ENCODE measurements around the gene LARGE2.
"Not testable (repeated sequence)": the region's sequence is repeated elsewhere in the genome, so short reads cannot be mapped to it uniquely, and the experiment has no call there.

Gene LARGE2

DNA sequence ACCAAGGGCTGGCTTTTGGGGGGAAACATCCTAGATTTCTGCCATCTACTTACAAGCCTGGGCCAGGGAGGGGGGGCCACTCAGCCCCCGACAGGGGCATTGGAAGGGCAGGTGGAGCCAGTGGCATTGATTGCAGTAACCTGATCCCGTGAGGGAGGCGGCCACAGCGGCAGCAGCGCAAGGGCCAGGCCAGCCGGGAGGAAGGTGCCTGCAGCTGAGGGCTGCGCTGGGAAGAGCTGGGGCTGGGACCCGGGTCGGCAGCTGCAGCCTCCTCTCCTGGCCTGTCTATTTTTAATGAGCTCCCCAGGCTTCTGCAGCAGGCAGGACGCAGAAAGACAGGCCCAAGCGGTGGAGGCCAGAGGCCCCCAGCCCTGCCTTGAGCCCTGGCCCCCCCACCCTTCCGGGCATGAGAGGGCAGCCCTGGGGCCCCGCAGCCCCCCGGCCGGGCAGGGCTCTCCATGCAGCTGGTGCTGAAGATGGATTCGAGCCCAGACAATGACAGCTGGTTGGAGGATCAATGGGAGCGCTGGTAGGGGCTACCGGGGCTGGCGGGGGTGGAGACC, 26.0 kb upstream of the LARGE2 start:
- no peak for DNase-seq

DNA sequence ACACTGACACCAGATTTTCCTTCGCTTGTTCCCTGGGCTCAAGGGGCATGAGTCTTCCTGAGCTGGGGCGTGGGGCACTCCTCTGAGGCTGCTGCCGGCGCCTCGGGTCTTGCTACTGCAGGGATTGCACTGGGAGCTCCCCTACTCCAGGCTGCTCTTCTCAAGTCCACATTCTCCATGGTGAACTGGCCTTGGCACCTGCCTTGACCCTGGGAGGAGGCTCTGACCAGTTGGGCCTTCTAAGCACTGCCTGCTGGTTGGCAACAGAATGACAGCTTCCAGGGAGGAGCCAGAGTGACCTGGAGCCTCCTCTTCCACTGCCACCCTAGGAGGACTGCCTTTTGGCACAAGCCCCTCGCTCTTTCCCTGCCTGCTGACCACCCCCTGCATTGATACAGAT, 24.9 kb upstream of the LARGE2 start:
- DNase-seq, result no peak

DNA sequence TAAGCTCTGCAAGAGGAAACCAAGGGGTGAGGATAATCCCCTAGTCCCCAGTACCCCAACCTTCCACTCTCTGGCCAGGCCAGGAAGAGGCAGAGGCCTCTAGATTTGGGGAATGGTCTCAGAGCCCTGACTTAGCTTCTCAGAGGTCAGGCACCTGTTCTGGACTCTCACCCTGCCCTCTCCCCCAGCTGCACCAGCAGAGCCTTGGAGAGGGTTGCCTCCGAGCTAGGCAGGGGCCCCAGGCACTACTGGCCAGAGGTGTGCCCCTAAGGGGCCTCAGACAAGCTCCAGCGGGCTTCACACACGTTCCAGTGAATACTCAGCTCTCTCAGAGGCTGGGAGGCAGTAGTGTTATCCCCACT, 23.4 kb upstream of the LARGE2 start:
- DNase-seq, result no peak

DNA sequence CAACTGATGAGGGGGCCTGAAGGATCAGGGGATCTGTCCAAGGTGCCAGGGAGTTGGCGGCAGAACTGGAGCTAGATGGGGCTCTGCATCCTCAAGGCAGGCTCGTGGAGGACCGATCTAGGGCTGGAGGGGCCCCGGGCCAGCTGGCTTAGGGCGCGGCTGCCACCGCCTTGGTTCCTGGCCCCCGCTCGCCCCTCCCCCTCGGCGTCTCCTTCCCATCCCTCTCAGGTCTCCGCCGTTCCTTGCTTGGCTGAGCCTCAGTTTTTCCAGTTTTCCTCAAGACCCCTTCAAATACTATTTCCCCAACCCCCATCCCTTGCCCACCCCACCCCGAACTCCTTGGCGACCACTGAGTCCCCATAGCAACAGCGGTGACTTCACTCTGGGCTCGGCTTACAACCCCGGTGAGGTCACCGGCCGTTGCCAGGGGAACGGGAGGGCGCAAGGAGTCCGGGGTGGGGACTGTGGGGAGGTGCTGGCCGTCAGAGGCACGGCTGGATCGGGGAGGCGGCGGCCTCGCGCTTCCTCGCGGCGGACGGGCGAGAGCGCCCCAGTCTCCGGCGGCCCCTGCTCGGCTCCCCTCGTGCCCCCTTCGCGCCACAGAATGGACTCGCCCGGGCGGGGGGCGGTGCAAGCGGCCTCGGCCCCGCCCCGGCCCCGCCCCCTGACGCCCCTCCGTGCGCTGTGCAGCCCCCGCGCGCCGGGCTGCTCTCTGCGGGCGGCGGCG, 22.8 kb upstream of the LARGE2 start:
- DNase-seq, result peak; percentile 53

DNA sequence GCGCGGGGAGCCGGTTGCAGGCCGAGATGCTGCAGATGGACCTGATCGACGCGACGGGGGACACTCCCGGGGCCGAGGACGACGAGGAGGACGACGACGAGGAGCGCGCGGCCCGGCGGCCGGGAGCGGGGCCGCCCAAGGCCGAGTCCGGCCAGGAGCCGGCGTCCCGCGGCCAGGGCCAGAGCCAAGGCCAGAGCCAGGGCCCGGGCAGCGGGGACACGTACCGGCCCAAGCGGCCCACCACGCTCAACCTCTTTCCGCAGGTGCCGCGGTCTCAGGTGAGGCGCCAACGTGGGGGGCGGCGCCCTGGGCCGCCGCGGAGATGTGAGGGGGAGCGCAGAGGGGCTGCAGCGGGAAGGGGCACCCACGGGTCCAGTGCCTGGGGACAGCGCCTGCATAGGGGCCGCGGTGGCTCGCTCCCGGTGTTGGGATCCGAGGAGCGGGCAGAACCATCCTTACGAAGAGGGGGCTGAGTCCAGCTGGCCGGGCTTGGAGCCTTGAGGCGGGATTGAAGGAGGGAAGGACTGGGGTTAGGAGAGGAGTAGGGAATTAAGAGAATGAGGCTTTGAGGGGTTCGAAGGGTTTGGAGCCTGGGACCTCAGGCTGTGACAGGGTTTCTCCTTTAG, 22.2 kb upstream of the LARGE2 start:
- DNase-seq, result not testable (repeated sequence)

DNA sequence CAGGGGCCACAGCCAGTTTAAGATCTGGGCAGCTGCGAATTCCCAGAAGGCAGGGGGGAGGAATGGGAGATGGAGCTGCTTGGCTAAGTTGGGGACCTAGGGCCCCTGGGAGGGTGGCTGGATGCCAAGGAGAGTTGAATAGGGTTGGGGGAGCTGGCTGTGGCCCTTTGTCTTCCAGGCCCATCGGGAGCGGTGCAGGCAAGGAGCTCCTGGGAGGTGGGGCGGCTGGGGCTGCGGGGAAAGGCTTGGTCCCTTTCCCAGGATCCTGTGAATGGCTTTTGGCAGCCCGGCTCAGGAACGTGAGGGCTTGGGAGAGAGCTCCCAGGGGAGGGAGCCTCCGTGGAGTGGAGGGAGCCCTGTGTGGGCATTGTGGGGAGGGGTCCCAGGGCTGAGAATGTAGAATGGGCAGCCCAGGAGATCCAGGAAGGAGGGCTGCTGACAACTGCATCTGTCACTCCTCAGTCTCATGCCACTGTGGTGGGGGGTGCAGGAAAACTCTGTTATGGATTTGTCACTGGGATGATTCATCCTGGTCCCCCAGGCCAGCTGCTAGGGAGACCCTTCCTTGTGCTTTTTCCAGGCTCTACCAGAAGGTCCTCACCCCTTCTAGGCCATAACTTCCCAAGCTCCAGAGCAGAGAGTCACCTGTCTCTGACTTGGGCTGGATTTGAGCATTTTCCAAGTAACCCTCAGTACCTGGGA, 21.4 kb upstream of the LARGE2 start:
- no peak for DNase-seq

DNA sequence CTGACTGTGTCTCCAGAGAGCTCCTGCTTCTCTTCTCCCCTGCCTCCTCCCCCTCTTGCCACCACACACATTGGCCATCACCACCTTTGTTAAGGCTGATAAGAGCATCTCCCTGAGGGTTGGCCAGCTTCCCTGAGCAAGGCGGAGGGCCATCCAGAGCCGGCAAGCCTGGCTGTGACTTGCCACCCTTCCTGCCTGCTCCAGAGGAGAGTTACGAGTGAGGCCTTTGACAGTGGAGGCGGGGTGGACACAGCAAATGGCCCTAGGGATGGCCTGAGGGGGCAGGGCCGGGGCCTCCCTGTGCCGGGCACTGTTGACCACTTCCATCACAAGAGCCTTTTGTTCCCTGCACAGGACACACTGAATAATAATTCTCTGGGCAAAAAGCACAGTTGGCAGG, 20.8 kb upstream of the LARGE2 start:
- peak; percentile 67 for DNase-seq

DNA sequence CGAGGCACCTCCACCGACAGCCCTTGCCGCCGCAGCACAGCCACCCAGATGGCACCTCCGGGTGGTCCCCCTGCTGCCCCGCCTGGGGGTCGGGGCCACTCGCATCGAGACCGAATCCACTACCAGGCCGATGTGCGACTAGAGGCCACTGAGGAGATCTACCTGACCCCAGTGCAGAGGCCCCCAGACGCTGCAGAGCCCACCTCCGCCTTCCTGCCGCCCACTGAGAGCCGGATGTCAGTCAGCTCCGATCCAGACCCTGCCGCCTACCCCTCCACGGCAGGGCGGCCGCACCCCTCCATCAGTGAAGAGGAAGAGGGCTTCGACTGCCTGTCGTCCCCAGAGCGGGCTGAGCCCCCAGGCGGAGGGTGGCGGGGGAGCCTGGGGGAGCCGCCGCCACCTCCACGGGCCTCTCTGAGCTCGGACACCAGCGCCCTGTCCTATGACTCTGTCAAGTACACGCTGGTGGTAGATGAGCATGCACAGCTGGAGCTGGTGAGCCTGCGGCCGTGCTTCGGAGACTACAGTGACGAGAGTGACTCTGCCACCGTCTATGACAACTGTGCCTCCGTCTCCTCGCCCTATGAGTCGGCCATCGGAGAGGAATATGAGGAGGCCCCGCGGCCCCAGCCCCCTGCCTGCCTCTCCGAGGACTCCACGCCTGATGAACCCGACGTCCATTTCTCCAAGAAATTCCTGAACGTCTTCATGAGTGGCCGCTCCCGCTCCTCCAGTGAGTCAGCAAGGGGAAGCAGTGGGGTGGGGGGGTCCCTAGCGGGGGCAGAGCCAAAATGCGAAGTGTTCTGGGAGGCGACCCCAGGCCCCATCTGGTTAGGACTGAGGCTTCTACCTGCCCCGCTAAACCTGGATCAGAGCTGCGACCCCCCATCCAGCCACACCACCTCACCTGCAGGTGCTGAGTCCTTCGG, 19.7 kb upstream of the LARGE2 start:
- DNase-seq, result no peak

DNA sequence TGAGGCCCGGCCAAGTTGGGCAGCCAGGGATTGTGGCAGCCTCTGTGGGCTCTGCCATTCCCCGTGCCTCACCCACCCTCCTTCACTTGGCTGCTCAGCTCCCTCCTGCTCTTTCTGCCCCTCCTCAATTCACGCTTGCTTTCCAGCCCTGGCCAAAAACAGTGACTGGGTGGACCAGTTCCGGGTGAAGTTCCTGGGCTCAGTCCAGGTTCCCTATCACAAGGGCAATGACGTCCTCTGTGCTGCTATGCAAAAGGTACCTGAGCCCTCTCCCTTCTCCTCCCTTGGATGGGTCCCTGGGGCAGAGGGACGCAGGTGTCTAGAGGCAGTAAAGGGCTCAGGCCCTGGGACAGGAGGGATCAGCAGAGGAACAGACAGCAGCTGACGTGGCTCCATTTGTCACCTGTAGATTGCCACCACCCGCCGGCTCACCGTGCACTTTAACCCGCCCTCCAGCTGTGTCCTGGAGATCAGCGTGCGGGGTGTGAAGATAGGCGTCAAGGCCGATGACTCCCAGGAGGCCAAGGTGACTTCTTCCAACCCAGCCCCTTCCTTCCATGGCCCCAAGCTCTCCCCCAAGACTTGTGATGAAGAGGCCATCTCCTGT, 18.0 kb upstream of the LARGE2 start:
- DNase-seq, result no peak

DNA sequence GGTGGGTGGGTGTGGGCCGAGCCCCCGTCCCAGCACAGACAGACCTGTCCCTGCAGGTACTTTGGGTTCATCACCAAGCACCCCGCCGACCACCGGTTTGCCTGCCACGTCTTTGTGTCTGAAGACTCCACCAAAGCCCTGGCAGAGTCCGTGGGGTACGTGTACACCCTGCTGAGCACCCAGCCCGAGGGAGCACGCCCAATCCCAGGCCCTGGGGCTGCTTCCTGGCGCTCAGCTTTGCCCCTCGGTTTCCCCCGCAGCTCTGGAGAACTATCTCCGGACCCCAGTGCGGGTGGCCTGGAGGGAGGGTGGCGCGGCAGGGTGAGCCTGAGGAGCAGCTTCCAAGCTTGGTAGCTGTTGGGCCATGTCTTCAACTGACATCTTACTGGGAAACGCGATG, 17.4 kb upstream of the LARGE2 start:
- DNase-seq, result no peak

DNA sequence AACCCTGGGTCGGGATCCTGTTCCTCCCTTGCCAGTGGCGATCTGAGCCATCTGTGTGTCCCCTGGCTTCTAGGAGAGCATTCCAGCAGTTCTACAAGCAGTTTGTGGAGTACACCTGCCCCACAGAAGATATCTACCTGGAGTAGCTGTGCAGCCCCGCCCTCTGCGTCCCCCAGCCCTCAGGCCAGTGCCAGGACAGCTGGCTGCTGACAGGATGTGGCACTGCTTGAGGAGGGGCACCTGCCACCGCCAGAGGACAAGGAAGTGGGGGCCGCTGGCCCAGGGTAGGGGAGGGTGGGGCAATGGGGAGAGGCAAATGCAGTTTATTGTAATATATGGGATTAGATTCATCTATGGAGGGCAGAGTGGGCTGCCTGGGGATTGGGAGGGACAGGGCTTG, 16.9 kb upstream of the LARGE2 start:
- DNase-seq, result not testable (repeated sequence)

DNA sequence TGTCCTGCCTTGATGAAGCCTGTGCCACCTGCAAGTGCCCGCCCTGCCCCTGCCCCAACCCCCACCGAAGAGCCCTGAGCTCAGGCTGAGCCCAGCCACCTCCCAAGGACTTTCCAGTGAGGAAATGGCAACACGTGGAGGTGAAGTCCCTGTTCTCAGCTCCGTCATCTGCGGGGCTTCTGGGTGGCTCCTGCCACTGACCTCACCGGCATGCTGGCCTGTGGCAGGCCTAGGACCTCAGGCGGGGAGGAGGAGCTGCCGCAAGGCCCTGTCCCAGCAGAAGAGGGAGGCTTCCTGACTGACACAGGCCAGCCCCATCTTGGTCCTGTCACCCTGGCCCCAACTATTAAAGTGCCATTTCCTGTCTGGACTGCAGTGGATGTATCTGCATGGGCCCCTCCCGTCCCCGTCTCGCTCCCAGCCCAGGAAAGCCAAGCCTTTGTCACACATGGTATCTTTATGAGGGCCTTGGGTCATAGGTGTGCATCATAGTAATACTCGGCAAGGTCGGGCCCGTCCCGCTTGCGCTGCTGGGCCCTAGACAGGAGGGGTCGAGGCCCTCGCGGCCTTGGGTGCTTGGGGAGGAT, 16.3 kb upstream of the LARGE2 start:
- no peak for DNase-seq

DNA sequence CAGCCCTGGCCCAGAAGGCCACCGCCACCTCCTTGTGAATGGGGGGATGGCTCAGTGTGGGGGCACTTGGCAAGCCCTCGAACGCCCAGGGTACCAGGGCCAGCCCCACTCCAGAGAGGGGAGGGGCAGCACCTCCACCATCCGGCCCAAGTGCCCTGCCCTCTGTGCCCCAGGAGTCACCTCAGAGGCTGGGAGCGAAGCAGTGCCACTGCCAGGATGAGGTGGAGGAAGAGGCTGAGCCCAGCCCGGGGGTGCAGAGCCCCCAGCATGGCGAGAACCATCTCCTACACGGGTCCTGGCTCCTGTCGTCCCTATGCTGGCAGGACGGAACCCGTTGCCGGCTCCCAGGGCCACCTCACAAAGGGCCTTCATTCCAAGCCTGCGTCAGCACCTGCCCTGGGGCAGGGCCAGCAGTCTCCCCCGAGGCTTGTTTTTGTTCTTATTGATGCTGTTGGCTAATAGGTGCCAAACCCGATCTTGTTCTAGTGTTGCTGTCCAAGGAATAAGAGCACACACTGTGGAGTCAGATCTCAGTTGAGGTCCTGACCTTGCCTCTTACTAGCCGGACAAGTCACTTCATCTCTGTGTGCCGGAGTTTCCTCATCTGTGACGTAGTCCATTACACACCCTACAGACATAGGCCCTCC, 15.4 kb upstream of the LARGE2 start, which contains the start of gene FREY1:
TSS of gene FREY1 (minus strand) at position 307 of the 647 bp plus-strand sequence. CDS start at position 281, 26 bp downstream.
- DNase-seq, result no peak

DNA sequence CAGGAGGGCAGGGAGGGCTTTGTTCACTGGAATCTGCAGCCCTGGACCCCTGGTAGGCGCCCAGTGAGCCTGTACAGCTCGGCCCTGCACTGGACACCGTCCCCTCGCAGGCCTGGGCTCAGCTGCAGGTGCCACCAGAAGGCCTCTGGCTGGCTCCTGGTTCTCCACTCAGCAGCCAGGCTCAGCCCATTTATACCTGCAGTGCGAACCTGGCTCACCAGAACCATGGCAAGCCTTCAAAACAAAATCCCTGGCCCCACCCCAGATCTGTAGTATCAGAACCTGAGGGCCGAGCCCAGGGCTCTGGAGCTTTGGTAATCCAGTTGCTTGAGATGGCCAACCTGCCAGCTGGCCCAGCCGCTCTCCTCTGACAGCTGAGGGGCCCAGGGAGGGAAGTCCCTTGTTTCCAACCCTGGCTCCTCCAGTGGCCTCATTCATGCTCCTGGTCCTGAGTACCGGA, 14.5 kb upstream of the LARGE2 start:
- DNase-seq, result no peak

DNA sequence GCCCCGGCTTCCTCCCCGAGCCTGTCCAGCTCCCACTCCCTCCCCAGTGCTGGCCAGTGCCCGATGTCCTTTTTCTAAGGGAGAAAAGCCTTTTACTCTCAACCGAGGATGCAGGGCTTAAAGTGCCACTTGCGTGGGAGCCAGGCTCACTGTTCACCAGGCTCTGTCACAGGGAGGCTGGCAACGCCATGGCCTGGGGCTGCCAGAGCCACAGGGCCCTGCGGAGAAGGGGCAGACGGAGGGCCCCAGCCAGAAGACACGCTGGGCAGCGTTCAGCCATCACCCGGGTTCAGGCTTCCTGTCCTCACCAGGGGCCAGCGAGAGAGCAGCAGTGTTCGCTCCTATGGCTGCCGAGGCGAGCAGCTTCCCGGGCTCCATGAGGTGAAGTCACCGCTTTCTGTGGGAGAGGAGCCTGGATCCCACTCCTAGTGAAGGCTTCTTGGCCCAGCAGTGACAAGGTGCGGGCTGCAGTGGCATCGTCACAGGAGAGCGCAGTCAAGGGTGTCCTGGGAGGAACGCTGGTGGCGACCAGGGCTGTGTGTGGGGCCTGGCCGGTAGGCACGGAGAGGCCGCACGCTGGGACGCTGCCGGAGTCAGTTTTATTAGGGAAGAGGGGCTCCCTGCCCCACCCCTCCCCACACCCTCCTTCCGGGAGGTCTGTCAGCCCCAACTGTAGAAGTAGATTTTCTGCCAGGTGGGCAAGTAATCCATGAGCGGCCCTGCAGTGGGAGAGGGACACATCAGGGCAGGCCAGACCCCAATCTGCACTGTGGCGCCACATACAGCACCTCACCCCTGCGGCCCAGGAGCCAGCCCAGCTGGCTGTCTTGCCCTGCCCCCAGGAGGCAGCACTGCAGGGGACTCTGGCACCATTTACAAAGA, 12.6 kb upstream of the LARGE2 start:
- no peak for DNase-seq

DNA sequence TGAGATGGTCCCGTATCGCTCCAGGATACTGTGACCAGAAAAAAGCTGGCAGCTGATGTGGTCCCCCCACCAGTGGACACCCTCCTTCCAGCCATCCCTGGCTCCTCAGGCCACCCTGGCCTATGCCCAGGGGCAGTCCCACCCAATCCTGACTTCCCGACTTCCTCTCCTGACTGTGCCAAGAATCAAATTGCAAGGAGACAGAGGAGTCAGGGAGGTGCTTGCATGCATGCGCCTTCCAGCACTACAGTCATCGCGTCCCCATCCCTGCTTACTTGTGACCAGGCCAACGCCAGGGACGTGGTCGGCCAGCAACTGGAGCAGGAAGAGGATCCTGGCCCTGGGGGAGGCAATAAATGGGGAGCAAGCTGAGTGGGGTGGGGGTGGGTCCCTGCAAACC, 11.8 kb upstream of the LARGE2 start:
- no peak for DNase-seq

DNA sequence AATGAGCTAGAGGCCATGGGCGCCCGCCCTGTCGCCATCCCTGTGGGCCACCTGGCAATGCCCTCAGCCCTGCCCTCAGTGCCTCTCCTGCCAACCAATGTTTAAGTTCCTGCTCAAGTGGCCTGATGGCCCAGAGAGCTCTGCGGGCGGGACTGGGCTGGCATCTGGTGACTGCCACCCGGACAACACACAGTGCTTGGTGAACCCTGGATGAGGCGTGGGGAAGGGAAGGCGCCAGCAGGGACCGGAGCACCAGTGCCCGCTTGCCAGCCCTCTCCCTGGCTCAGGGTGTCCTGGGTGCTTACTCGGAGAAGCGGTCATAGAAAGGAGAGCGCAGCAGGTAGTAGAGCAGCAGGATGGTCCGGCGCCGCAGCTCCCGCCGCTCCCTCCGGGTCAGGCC, 8.9 kb upstream of the LARGE2 start:
- no peak for DNase-seq

DNA sequence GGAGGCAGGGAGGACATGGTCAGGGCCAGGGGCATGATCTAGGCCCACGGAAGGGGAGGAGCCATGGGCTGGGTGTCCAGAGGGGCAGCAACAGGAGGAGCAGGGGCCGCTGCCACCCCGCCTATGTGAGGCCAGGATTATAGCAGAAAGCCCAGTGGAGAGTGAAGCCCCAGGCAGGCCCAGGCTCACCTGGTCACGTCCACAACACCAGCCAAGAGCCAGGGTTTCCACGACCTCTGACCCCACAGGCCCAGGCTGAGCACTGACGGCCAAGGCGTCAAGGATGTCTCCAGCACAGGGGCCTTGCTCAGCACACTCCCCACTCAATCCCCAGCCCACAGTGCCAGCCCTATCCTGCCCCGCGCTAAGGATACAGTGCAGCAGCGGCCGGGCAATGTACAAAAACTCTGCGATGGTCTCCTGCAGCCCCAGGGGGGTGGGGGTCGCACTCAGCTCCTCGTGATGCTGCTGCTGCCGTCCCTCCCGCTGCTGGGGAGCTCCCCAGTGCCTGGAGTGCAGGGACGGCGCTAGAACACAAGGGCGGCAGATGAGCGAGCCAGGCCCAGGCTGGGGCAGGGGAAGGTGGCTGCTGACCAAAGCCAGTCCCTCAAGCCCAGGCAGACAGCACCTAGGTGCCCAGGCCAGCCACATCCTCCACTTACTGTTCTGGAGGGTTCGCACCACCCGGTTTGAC, 8.4 kb upstream of the LARGE2 start:
- no peak for DNase-seq

DNA sequence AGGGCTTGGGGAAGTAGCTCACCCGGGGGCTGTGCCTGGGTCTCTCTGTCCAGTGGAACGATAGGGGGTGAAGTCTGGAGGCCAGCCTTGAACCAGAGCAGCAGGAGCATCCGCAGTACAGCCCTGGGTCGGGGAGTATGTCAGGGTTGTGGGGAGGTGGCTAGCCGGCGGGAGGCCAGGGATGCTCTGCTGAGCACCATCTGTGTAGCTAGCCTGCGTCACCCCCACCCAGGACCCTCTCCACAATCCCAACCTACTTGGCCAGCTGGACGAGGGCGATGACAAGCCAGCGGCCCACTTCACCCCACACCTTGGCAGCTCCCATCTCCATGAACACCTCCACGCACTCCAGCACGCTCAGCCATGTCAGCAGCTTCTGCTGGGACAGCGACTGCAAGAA, 7.0 kb upstream of the LARGE2 start:
- DNase-seq, result no peak

DNA sequence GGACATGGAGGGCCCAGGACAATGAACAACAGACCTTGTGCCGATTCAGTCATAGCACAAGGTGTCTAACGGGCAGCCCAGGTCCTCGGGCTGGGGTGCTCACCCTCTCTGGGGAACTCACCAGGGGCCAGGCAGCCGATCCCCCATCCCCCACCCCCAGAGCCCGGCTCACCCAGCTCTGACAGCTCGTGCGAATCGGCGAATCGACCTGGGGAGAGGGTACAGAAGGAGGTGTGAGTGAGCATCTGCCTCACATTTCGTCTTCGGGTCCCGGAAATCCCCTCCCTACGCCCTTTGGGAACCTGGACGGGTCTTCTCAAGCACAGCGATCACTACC, 5.2 kb upstream of the LARGE2 start:
- DNase-seq, result no peak

Measured in hematopoietic multipotent progenitor cell treated with erythropoietin and hydrocortisone succinate and interleukin-3 and kit ligand, for 8 days (in vitro differentiated cells).